HCT116 (cell line): ENCODE results near the gene COX4I2.

Experiments used
- CEBPB ChIP-seq: IDR thresholded peaks from 2 replicates; pipeline ENCODE4 v1.6.1; 2012; ENCODE audit warnings: low read depth
- EZH2 ChIP-seq: fragments of 200-600 bp; sonication (generic); IDR thresholded peaks from 2 replicates; pipeline ENCODE4 v1.6.1; 2017; ENCODE audit warnings: antibody characterized with exemption, mixed run types
- EZH2phosphoT487 ChIP-seq: fragments of 200-600 bp; IDR thresholded peaks from 2 replicates; pipeline ENCODE4 v1.6.1; 2018; ENCODE audit warnings: antibody characterized with exemption, borderline replicate concordance
- JUND ChIP-seq: IDR thresholded peaks from 2 replicates; pipeline ENCODE4 v1.6.1; 2012
- POLR2A ChIP-seq: IDR thresholded peaks from 2 replicates; pipeline ENCODE4 v1.7.0; 2011; ENCODE audit warnings: borderline replicate concordance; ENCODE audit not compliant: insufficient read depth, insufficient read length; ENCODE audit errors: extremely low read depth
- POLR2AphosphoS5 ChIP-seq: IDR thresholded peaks from 2 replicates; pipeline ENCODE4 v1.6.1; 2011; ENCODE audit warnings: mild to moderate bottlenecking, low read depth, low read length, moderate library complexity
- RAD21 ChIP-seq: IDR thresholded peaks from 2 replicates; pipeline ENCODE4 v1.6.1; 2012; ENCODE audit warnings: low read depth, mild to moderate bottlenecking
- SIN3A ChIP-seq: IDR thresholded peaks from 2 replicates; pipeline ENCODE4 v1.6.1; 2012; ENCODE audit warnings: low read depth
- SP1 ChIP-seq: IDR thresholded peaks from 2 replicates; pipeline ENCODE4 v1.6.1; 2012; ENCODE audit warnings: low read depth
- SRF ChIP-seq: IDR thresholded peaks from 2 replicates; pipeline ENCODE4 v1.6.1; 2012; ENCODE audit warnings: low read depth
- YY1 ChIP-seq: IDR thresholded peaks from 2 replicates; pipeline ENCODE4 v1.6.1; 2011; ENCODE audit warnings: low read length, low read depth, moderate library complexity, mild to moderate bottlenecking; ENCODE audit not compliant: insufficient replicate concordance; ENCODE audit errors: extremely low read depth
- ZNF274 ChIP-seq: fragments of 200-500 bp; sonication (Bioruptor generic); IDR thresholded peaks from 2 replicates; pipeline ENCODE4 v1.6.1; 2014; ENCODE audit warnings: mild to moderate bottlenecking, low read depth, low read length, inconsistent platforms
- TF ChIP-seq, protein P1 (sequence below), 3 experiments: fragments of 200-600 bp in 1 of 3; sonication (generic) in 1 of 3; IDR thresholded peaks in 2 of 3; conservative IDR thresholded peaks in 1 of 3; 2 replicates each; pipeline ENCODE4 v1.5.1; 2012 to 2017; ENCODE audit warnings: low read depth in 2 of 3, low read length in 2 of 3, antibody characterized with exemption in 1 of 3, borderline replicate concordance in 1 of 3, control low read depth in 1 of 3, mild to moderate bottlenecking in 1 of 3, mixed read lengths in 1 of 3, mixed run types in 1 of 3, moderate library complexity in 1 of 3; ENCODE audit not compliant: insufficient read depth in 1 of 3
- TF ChIP-seq, protein P2 (sequence below): IDR thresholded peaks from 2 replicates; pipeline ENCODE4 v1.6.1; 2012

DNA sequence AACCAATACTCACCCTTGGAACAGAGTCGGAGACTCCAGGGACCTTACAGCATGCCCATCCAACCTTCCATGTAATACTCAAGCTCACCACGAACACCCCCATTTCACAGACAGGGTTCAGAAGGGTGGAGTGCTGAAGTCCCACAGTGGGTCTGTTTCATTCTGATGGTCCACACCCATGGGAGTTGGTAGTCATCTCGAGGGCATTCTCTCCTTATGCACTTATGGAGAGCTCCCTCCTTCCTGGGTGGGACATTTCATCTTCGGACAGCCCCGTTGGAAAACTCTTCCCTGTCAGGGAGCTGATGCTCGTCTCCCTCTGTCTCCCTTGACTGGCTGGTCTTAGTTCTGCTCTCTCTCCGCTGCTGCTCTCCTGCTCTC, 38.9 kb downstream of the COX4I2 start:
- no peak for TF ChIP-seq SP1
- no peak for TF ChIP-seq ZNF274
- TF ChIP-seq, protein P1, sequence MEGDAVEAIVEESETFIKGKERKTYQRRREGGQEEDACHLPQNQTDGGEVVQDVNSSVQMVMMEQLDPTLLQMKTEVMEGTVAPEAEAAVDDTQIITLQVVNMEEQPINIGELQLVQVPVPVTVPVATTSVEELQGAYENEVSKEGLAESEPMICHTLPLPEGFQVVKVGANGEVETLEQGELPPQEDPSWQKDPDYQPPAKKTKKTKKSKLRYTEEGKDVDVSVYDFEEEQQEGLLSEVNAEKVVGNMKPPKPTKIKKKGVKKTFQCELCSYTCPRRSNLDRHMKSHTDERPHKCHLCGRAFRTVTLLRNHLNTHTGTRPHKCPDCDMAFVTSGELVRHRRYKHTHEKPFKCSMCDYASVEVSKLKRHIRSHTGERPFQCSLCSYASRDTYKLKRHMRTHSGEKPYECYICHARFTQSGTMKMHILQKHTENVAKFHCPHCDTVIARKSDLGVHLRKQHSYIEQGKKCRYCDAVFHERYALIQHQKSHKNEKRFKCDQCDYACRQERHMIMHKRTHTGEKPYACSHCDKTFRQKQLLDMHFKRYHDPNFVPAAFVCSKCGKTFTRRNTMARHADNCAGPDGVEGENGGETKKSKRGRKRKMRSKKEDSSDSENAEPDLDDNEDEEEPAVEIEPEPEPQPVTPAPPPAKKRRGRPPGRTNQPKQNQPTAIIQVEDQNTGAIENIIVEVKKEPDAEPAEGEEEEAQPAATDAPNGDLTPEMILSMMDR (IDR thresholded peaks at IDR 0.05 in 2 of 3, conservative IDR thresholded peaks at IDR 0.05 in 1 of 3; ENCODE audit: borderline replicate concordance in 1 of 3, insufficient read depth in 1 of 3, low read depth in 2 of 3, low read length in 2 of 3), result no peak
- no peak for TF ChIP-seq SRF
- TF ChIP-seq, protein P2, sequence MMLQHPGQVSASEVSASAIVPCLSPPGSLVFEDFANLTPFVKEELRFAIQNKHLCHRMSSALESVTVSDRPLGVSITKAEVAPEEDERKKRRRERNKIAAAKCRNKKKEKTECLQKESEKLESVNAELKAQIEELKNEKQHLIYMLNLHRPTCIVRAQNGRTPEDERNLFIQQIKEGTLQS, result no peak
- no peak for TF ChIP-seq RAD21
- TF ChIP-seq EZH2phosphoT487, result no peak
- TF ChIP-seq JUND, result no peak
- TF ChIP-seq SIN3A, result no peak
- TF ChIP-seq YY1, result no peak
- no peak for TF ChIP-seq POLR2AphosphoS5
- no peak for TF ChIP-seq POLR2A
- TF ChIP-seq CEBPB, result no peak
- no peak for TF ChIP-seq EZH2
